Measurements from ENCODE around the gene UCK1.
"Not testable (repeated sequence)": the region's sequence is repeated elsewhere in the genome, so short reads cannot be mapped to it uniquely, and the experiment has no call there.

Gene UCK1

DNA sequence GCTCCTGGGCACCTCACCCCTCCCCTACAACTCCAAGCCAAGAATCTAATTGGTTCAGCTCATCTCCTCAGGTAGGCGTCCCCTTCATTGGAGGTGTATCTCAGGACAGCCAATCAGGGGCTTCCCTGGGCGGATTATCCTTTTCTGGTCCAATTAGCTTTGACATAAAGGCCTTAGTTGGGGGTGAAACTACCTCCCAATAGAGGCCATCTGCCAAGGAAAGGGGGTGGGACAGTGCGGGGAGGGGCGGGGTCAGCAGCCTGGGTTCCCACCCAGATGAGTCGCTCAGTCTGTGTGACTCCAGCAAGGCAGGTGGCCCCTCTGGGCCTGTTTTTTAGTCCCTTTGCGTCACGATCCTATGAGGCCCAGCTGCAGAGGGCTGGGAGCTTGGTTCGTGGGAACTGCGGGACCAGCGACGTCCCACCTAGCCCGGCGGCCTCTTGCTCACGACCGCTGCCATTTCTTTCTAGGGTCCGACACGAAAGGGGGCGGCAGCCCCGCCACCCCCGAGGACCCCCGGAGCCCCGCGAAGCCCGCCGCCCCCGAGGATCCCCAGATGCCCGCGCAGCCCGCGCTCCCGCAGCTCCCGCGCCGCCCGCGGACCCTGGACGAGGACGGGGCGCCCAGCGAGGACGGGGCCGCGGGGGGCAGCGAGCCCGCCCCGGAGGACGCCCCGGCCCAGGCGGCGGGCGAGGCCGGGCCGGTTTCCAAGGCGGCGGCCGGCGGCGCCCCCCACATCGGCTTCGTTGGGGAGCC lies 23.2 kb upstream of the UCK1 start:
- DNase-seq (ENCODE audit: low spot score): no peak

GRCh38 chr9:131552030-131552429 lies 21.0 kb upstream of the UCK1 start:
- DNase-seq (ENCODE audit: low spot score): no peak

- DNase-seq (ENCODE audit: low spot score): not testable (repeated sequence)
Observed at GRCh38 chr9:131550465-131550864, 19.4 kb upstream of the UCK1 start.

- DNase-seq (ENCODE audit: low spot score): not testable (repeated sequence)
Observed at GRCh38 chr9:131549186-131549585, 18.1 kb upstream of the UCK1 start.

DNA sequence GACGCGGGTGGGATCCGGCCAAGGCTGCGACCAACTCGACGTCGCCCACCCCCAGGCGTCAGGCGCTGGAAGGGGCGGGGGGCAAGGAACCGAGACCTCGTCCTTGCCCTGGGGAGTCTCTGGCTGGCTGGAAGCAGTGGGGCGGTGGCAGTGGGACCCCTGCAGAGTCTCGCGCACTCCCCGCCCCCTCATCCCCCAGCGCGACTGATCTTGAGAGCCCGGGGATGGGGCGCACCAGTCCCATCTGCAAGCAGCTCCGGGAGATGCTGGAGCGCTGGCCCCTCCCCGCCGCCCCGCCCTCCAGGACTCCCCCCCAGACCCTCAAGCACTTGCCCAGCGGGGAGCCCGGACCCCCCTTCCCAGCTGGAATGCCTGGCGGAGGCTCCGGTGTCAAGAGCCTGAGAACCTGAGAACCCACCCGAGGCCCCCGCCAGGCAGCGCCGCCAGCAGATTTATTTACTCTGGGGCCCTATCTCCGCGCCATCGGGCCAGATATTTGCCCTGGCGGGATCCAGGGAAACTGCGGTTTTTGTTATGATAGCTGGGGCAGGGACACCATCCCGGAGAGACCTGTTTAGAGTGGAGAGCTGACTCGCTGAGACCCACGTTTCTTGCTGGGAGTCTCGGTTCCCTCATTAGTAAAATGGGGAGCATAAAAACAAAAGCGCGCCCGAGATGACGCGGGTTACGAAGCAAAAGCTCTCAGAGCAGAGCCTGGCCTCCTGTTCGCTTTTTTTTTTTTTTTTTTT lies 15.4 kb upstream of the UCK1 start:
- DNase-seq (ENCODE audit: low spot score): no peak

DNA sequence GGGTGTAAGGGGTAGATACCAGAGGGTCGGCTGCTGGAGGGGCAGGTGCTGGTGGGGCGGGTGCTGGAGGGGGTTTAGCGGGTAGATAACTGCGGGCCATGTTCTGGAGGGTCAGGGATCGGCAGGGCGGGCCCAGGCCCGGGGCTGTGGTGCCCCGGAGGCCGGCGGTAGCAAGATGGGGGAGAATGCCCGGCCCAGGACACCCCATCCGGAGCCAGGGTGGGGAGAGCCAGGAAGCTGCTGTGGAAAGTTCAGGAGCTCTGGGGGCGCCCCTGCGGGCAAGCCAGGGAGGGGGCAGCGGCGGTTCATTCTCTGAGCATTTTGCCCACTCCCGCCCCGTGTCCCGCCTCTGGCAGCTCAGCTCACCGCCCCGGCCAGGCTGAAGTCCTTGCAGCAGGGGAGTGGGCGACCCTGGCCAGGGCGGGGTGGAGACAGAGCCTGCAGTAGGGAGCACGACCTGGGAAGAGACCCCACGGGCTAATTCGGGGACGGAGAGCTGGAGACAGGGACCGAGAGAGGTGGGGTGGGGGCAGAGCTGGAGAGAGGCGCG lies 14.8 kb upstream of the UCK1 start:
- no peak for DNase-seq (ENCODE audit: low spot score)

DNA sequence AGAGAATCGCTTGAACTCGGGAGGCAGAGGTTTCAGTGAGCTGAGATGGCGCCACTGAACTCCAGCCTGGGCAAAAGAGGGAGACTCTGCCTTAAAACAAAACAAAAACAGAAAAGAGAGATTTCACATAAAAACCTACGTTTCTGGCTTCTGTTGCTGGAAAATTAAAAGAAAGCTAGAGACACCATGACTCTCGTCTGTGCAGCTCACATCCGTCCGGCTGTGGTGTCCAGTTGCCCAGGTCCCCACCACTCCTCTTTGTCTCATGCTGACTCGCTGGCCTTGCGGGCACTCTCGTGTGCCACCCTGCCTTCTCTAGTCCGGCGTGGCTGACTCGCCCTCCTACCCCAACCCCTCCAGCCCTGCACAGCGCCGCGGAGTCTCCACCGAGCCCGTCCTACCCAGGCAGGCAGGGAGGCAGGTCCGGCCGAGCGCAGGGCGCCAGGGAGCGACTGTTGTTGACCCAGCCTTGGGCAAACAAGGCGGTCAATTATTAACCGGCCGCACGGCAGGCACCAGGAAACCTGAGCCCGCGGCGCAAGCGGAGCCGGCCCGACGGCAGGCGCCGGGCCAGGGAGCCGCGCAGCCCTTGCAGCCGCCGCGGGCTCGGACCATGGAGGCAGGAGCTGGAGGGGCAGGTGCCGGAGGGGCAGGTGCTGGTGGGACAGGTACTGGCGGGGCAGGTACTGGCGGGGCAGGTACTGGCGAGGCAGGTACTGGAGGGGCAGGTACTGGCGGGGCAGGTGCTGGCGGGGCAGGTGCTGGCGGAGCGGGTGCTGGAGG lies 14.1 kb upstream of the UCK1 start, which contains the start of gene PRRT1B:
PRRT1B (plus strand) TSS at position 521 of the 783 bp plus-strand sequence; CDS start at position 614, 93 bp downstream.
- no peak for DNase-seq (ENCODE audit: low spot score)

DNA sequence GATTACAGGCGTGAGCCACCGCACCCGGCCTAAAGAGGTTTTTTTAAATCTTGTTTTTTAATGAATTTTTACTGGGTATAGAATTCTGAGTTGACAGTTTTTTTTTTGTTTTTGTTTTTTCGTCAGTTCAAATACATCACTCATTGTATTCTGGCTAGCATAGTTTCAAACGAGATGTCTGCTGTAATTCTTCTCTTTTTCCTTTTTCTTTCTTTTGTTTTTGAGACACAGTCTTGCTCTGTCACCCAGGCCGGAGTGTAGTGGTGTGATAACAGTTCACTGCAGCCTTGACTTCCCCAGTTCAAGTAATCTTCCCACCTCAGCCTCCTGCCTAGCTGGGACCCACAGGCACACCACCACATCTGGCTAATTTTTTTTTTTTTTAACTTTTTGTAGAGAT lies 12.1 kb upstream of the UCK1 start:
- DNase-seq (ENCODE audit: low spot score): no peak

DNA sequence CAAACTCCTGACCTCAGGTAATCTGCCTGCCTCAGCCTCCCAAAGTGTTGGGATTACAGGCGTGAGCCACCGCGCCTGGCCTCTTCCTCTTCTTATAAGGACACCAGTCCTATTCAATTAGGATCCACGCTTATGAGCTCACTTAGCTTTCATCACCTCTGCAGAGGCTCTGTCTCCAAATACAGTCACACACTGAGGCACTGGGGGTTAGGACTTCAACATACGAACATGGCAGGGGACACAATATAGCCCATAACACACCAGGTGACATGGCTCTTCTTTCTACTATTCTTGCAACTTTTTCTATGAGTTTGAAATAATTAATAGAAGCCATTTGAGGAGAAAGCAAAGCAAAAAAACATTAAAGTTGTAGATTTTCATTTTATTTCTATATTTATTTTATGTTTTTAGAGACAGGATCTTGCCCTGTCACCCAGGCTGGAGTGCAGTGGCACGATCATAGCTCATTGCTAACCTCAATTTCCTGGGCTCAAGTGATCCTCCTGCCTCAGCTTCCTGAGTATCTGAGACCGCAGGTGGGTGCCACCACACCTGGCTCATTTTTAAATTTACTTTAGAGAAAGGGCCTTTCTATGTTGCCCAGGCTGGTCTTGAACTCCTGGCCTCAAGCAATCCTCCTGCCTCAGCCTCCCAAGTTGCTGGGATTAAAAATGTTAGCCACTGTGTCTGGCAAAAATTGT lies 8.3 kb upstream of the UCK1 start:
- no peak for DNase-seq (ENCODE audit: low spot score)

DNA sequence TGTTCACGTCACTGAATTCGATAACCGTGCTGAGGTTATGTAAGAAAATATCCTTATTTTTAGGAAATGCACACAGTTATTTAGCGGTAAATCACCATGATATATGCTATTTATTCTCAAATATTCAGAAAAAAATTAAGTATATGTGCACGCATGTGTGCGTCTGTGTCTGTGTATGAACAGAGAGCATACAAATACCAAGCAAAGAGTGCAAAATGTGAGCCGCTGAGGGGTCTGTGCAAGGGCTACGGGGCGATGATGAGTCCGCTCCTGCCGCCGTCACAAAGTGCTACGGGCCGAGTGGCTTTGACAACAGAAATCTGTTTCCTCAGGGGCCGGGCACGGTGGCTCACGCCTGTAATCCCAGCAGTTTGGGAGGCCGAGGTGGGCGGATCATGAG lies 6.9 kb upstream of the UCK1 start:
- DNase-seq (ENCODE audit: low spot score): no peak

GRCh38 chr9:131534721-131535237 lies 3.7 kb upstream of the UCK1 start:
- DNase-seq (ENCODE audit: low spot score): no peak

- DNase-seq (ENCODE audit: low spot score): peak; percentile 89
Observed at GRCh38 chr9:131530546-131530919, 530 bp downstream of the UCK1 start.

DNA sequence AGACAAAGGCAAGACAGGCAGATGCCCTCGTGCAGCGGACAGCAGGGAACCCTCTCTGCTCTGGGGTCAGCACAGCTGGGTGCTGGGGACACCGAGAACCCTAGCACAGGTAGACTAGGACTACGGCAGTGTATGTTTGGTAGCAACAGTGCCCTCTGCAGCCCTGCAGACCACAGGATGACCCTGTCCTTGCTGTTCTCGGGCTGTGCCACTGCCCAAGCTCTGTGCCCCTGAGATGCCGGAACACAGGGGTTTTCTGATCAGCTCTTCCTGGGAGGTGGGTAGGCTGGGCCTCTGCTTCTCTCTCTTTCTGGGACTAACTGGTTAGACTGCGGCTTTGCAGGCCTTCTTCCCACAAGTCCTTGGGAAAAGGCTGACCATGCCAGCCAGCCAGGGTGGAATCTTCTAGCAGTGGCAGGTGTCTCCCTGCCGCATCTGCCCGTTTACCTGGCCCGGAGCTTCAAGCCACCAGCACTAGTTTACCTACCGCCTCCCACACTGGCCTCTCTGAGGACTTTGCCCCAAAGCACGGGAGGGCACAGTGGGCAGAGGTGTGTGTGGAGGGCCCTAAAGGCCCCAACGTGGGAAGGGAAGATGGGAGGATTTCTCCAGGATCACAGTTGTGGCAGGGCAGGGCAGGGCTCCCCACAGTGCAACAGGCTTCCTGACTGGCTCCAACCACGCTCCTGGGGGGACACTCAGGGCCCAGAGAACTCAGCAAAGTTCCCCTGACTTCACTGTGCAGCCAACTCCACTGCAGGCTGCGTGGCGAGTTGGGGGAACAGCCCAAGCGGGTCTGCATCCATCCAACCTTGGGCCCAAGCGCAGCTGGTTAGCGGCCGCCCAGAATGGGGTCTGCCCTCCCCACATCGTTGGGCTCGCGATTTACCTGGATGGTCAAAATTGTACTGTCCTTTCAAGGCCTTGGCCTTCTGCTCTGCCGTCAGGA lies 1.2 kb downstream of the UCK1 start:
- DNase-seq (ENCODE audit: low spot score): no peak

- DNase-seq (ENCODE audit: low spot score): no peak
Observed at GRCh38 chr9:131528886-131529505, 2.1 kb downstream of the UCK1 start.

- DNase-seq (ENCODE audit: low spot score): no peak
Observed at GRCh38 chr9:131528186-131528585, 2.9 kb downstream of the UCK1 start.

GRCh38 chr9:131525643-131526565 lies 5.2 kb downstream of the UCK1 start:
- DNase-seq (ENCODE audit: low spot score): no peak

GRCh38 chr9:131524665-131525315 lies 6.3 kb downstream of the UCK1 start:
- DNase-seq (ENCODE audit: low spot score): no peak

All from COLO829 (cell line).